HG02763 (cell line): Measurements from ENCODE around the gene TCF3.

Experiments used
- ATAC-seq: cut with Tn5 transposase; IDR thresholded peaks from one replicate; pipeline ENCODE4 v1.9.1; 2021; ENCODE audit warnings: mild to moderate bottlenecking, moderate library complexity; ENCODE audit not compliant: unreplicated experiment

Gene TCF3

DNA sequence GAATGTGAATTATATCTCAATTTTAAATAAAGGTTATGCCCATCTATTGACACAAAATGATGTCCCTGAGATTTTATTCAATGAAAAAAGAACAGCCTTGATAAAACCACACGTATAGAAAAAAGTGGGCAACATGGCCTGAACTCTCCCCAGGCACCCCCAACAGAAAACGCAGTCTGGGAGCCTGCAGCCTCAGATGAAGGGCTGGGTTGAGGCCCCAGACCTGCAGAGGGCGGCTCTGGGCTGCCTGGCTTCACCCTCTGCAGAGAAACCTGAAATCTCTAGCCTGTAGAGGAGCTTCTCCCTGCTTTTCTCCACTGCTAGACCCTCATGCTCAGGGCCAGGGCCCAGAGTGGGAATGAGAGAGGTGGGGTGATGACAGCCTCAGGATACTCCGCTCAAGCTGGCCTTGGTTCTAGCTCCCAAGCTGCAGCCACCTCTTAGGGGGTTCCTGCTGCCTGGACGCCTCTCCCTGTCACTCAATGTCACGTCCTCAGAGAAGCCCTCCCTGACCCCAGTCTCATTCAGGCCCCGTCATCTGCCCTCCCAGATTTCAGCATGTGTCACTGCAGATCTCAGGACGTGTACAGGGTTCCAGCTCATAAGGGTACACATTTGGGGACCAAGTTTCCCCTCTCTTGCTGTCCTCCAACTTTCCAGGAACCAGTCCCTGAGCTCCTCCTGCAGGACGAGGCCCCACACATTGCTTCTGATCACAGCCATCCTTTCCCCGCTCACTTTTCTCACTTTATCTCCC is 61.6 kb downstream of the TCF3 start:
- no peak for ATAC-seq

GRCh38 chr19:1587872-1588271 is 64.5 kb downstream of the TCF3 start:
- no peak for ATAC-seq

DNA sequence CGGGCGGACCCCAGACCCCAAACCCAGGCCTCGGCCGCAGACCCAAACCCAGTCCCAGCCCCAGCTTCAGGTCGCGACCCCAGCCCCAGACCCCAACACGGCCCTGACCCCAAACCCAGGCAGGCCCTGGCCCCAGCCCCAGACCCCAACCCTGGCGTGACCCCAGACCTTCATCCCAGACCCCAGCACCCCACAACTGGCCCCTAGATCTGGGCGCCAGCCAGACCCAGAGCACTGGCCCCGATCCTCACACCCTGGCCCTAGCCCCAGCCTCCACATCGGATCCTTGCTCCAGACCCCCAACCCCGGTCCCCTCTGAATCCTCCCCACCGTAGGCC is 67.2 kb downstream of the TCF3 start:
- no peak for ATAC-seq

- no peak for ATAC-seq
Observed at GRCh38 chr19:1584500-1585242, 67.7 kb downstream of the TCF3 start.

GRCh38 chr19:1582201-1582600 is 70.2 kb downstream of the TCF3 start:
- ATAC-seq = no peak

- ATAC-seq = no peak
Observed at GRCh38 chr19:1580957-1581356, 71.5 kb downstream of the TCF3 start.

DNA sequence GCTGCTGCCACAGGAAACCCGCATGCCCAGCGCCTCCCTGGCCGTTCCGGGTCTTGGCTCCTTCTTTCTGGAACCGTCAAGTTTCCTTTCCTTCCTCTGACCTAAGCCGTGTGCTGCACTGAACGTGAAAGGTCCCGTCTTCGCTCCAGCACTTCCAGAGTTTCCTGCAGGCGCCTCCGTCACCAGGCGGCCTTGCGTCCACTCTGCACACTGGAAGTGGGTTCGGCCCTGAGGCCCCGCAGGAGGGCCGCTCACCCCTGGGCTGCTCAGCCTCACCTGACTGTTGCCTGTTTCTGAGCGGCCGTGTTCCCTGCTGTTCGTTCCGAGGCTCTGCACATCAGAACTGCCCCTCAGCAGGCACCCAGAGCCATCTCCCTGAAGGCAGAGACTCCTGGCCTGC is 72.0 kb downstream of the TCF3 start:
- no peak for ATAC-seq

- no peak for ATAC-seq
Observed at GRCh38 chr19:1579222-1579621, 73.2 kb downstream of the TCF3 start.

DNA sequence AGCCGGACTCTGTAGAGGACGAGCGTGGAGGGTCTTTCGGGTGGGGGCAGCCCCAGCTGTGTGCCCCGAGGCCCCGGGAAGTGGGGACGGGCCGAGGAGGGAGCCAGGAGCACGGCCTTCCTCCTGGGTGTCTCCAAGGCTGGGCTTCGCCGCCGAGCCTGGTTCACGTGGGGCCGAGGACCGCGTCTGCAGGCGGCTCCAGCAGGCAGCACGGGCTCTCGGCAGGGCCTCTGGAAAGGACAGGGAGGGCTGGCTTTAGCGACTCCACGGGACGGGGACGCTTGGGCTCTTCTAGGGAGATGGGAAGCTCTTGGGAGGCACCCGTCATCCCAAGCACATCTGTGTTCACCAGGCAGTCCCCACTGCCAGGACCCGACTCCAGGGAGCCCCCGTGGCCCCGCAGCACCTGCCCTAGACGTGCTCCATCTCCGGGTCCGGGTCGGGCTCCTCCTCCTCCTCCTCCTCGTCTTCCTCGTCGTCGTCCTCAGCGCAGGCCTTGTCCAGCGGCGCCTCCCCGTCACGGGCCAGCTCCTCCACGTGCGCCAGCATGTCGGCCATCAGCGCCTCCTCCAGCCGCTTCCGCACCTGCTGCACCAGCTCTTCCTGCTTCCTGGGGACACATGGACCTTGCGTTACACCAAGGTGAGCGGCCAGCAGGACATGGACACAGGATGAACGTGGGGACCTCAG is 74.3 kb downstream of the TCF3 start:
- no peak for ATAC-seq

DNA sequence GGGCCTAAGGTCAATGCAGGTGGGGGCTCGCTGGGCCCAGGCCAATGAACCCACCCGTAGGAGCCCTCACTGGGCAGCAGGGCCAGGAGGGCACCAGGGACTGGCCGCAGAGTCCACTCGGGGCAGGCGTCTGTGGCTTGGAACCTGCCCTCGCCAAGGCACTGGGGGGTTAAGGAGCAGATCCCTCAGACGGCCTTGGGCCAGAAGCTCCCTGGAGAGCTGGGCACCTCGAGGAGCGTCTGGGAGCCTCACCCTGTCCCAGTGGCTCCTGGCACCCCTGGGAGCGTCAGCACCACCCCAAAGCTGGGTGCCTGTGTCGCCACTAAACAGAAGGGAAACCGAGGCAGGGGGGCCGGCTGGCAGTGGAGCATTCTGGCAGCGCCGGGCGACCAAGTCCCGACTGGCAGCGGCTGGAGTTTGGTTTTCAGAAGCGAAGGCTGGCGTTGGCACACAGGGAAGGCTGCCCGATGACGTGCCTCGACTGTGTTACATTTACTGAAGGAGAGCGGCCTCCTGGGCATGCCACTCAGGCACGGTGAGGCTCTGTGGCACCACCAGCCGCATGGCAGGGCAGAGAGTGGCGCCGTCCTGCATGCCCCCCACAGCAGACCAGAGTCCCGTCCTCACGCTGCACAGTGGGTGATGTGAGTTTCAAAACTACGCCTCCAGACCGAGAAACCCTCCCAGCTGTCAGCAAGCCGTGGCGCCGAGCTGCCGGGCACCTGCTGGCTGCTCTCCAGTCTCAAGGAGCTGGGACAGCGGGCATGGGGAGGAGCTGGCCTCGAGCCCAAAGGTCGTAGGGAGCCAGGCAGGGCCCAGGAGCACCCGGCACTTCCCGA is 75.1 kb downstream of the TCF3 start:
- ATAC-seq = no peak

DNA sequence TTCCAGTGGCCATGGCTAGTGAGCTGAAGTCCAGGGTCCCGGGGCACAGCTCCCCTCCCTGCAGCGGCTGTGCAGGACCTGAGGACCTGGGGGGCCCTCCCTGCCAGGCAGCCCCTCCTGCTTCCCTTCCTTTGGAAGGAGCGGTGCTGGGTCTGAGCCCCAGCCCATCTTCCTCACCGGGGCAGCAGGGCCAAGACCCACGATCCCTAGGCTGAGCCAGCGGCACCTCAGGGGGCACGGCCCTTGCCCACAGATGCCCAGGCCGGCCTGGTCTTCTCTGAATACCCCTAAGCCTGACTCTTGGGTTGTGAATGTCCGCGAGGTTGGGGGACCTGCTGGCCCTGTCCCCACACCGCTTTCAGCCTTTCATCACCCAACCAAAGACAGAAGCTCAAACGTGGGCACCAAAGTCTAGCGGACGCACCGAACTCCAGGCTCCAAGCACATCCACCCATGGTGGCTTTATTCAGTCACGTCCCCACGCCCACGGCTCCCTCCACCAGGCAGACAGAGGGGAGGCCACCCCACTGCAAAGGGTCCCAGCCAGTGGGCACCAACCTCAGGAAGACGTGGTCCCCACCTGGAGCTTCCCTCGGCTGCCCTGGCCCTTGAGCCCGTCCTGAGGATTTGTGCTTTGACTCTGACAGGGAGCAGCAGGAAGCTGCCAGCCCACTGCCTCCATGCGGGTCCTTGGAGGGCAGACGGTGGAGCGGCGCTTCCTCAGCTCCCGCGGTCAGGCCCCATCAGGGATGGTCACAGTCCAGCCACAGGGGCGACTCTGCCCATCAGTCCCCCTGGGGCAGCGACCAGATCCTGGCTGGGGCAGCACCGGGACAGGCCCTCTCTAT is 75.9 kb downstream of the TCF3 start:
- ATAC-seq = no peak

GRCh38 chr19:1575323-1576241 is 76.8 kb downstream of the TCF3 start:
- no peak for ATAC-seq

DNA sequence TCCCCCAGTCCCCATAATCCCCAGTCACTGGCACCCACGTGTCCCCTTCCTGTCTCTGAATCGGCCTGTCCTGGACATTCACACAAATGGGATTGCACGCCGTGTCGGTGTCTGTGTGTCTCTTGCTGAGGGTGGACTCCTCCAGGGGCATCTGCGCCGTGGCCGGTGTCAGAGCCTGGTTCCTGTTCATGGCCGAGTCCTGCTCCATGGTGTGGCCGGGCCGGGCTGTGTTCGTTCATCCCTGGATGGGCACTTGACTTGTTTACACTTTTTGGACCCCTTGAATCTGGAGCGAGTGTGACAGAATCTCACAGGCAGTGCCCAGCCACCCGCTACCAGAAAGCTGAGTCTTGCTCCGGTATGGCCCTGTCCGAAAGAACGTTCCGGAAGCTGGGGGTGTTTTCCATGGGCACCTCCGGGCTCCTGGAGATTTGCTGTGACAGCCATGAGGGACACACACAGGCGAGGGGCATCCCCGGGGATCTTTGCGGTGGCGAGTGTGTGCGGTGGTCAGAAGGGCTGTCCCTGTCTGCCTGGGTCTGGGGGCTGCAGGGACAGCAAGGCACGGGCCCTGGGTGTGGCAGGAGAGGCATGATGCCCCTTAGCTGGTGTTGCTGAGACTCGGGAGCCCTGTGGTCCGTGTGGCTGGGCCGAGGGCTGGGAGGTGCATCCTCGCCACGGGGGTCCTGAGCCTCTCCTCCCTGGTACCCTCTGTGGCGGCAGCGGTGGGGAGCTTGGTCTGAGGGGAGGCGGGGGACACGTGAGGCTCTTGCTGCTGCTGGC is 77.9 kb downstream of the TCF3 start:
- no peak for ATAC-seq

DNA sequence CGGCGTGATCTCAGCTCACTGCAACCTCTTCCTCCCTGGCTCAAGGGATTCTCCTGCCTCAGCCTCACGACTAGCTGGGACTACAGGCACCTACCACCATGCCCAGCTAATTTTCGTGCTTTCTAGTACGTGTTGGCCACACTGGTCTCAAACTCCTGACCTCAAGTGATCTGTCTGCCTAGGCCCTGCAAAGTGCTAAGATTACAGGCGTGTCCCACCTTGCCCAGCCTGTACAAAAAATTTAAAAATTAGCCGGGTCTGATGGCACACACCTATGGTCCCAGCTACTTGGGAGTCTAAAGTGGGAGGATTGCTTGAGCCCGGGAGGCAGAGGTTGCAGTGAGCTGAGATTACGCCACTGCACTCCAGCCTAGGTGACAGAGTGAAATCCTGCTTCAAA is 79.6 kb downstream of the TCF3 start:
- no peak for ATAC-seq

- no peak for ATAC-seq
Observed at GRCh38 chr19:1571358-1571757, 81.1 kb downstream of the TCF3 start.

DNA sequence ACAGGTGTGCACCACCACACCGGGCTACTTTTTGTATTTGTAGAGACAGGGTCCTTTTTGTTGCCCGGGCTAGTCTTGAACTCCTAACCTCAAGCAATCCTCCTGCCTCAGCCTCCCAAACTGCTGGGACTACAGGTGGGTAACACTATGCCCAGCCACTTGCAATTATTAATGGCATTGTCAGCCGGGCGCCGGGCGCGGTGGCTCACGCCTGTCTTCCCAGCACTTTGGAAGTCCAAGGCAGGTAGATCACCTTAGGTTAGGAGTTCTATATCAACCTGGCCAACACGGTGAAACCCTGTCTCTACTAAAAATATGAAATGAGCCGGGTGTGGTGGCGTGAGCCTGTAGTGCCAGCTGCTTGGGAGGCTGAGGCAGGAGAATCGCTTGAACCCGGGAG is 81.6 kb downstream of the TCF3 start:
- ATAC-seq = no peak

- no peak for ATAC-seq
Observed at GRCh38 chr19:1569997-1570396, 82.4 kb downstream of the TCF3 start.

GRCh38 chr19:1568320-1569019 is 83.9 kb downstream of the TCF3 start, which contains the start of gene MEX3D:
MEX3D (minus strand) TSS chr19:1568325; CDS start chr19:1568058, 267 bp downstream.
- peak; percentile 63 for ATAC-seq
